H9 (cell line): ENCODE measurements around the gene SLC35A5. TPM values are rescaled to one million over a fixed set of nuclear protein-coding genes. Genes with fewer than 3 reads are reported as not detected.
A peak's percentile ranks its signal among the peaks of the same experiment; 100 is the strongest.

Experiments used
- DNase-seq: peaks from one replicate; pipeline ENCODE4 v3.0.0-alpha.2; 2017
- H2AFZ ChIP-seq: one replicate; pipeline ENCODE4 v1.6.1; 2013; ENCODE audit warnings: mild to moderate bottlenecking, low read length, control low read depth, moderate library complexity
- H2AK5ac ChIP-seq: 2 replicates; pipeline ENCODE4 v1.6.1; 2013; ENCODE audit warnings: low read length, control low read depth, mixed read lengths; ENCODE audit not compliant: insufficient read length
- H2BK120ac ChIP-seq: one replicate; pipeline ENCODE4 v1.6.1; 2013; ENCODE audit warnings: low read depth, mild to moderate bottlenecking, low read length, control low read depth, inconsistent platforms; ENCODE audit not compliant: poor library complexity, severe bottlenecking
- H2BK12ac ChIP-seq: 2 replicates; pipeline ENCODE4 v1.6.1; 2013; ENCODE audit warnings: low read length, control low read depth, mixed read lengths, low read depth; ENCODE audit not compliant: insufficient read length
- H2BK15ac ChIP-seq: 2 replicates; pipeline ENCODE4 v1.6.1; 2013; ENCODE audit warnings: low read depth, low read length, control low read depth
- H2BK20ac ChIP-seq: one replicate; pipeline ENCODE4 v1.6.1; 2013; ENCODE audit warnings: low read depth, mild to moderate bottlenecking, low read length, control low read depth, inconsistent platforms; ENCODE audit not compliant: poor library complexity, severe bottlenecking
- H2BK5ac ChIP-seq: 2 replicates; pipeline ENCODE4 v1.6.1; 2013; ENCODE audit warnings: low read length, control low read depth, mixed read lengths; ENCODE audit not compliant: insufficient read length
- H3K14ac ChIP-seq: 2 replicates; pipeline ENCODE4 v1.6.1; 2013; ENCODE audit warnings: low read length, control low read depth; ENCODE audit not compliant: insufficient read depth
- H3K18ac ChIP-seq: 2 replicates; pipeline ENCODE4 v1.6.1; 2013; ENCODE audit warnings: low read depth, mild to moderate bottlenecking, mixed read lengths, low read length, control low read depth; ENCODE audit not compliant: insufficient read length
- H3K23ac ChIP-seq: 2 replicates; pipeline ENCODE4 v1.6.1; 2013; ENCODE audit warnings: low read length, control low read depth, mixed read lengths, low read depth; ENCODE audit not compliant: insufficient read length
- H3K23me2 ChIP-seq: 2 replicates; pipeline ENCODE4 v1.6.1; 2013; ENCODE audit warnings: low read depth, mild to moderate bottlenecking, mixed read lengths, low read length, control low read depth; ENCODE audit not compliant: insufficient read length, poor library complexity, severe bottlenecking
- H3K27ac ChIP-seq: 2 replicates; pipeline ENCODE4 v1.5.1; 2013; ENCODE audit warnings: low read length, control low read depth, mixed read lengths, low read depth; ENCODE audit not compliant: insufficient read length
- H3K27me3 ChIP-seq: 2 replicates; pipeline ENCODE4 v1.6.1; 2013; ENCODE audit warnings: low read length, control low read depth, inconsistent platforms; ENCODE audit not compliant: insufficient read depth
- H3K4ac ChIP-seq: 2 replicates; pipeline ENCODE4 v1.6.1; 2013; ENCODE audit warnings: low read depth, mild to moderate bottlenecking, control low read depth, inconsistent platforms, low read length, moderate library complexity
- H3K4me1 ChIP-seq: 2 replicates; pipeline ENCODE4 v1.6.1; 2013; ENCODE audit warnings: low read length, control low read depth, inconsistent platforms; ENCODE audit not compliant: insufficient read depth
- H3K4me2 ChIP-seq: 2 replicates; pipeline ENCODE4 v1.6.1; 2013; ENCODE audit warnings: low read length, control low read depth, mixed read lengths; ENCODE audit not compliant: insufficient read length, insufficient read depth
- H3K56ac ChIP-seq: 2 replicates; pipeline ENCODE4 v1.6.1; 2013; ENCODE audit warnings: low read depth, mild to moderate bottlenecking, mixed read lengths, low read length, control low read depth; ENCODE audit not compliant: insufficient read length
- H3K79me1 ChIP-seq: 2 replicates; pipeline ENCODE4 v1.6.1; 2013; ENCODE audit warnings: low read depth, mild to moderate bottlenecking, moderate library complexity, low read length, control low read depth, inconsistent platforms; ENCODE audit not compliant: insufficient read depth, poor library complexity, severe bottlenecking
- H3K79me2 ChIP-seq: 2 replicates; pipeline ENCODE4 v1.6.1; 2013; ENCODE audit warnings: low read length, control low read depth, inconsistent platforms; ENCODE audit not compliant: insufficient read depth
- H3K9ac ChIP-seq: 2 replicates; pipeline ENCODE4 v1.6.1; 2013; ENCODE audit warnings: low read length, control low read depth, mixed read lengths; ENCODE audit not compliant: insufficient read length; ENCODE audit errors: extremely low read depth
- H3K9me3 ChIP-seq: one replicate; pipeline ENCODE4 v1.6.1; 2013; ENCODE audit warnings: low read depth, low read length, inconsistent platforms; ENCODE audit not compliant: control insufficient read depth
- H3T11ph ChIP-seq: one replicate; pipeline ENCODE4 v1.6.1; 2013; ENCODE audit warnings: mild to moderate bottlenecking, low read length, control low read depth, inconsistent platforms
- H4K20me1 ChIP-seq: one replicate; pipeline ENCODE4 v1.6.1; 2013; ENCODE audit not compliant: control insufficient read depth, insufficient read length, insufficient read depth
- H4K5ac ChIP-seq: 2 replicates; pipeline ENCODE4 v1.6.1; 2013; ENCODE audit warnings: low read depth, mild to moderate bottlenecking, mixed read lengths, low read length, control low read depth; ENCODE audit not compliant: insufficient read length
- H4K8ac ChIP-seq: replicated peaks from 2 replicates; pipeline ENCODE4 v1.6.1; 2013; ENCODE audit warnings: low read length, control low read depth, mixed read lengths, low read depth; ENCODE audit not compliant: insufficient read length
- H4K91ac ChIP-seq: 2 replicates; pipeline ENCODE4 v1.6.1; 2013; ENCODE audit warnings: low read depth, mild to moderate bottlenecking, moderate library complexity, mixed read lengths, low read length, control low read depth; ENCODE audit not compliant: insufficient read length
- H3K27ac Mint-ChIP-seq, 3 experiments: 2 replicates in 2 of 3; 3 replicates in 1 of 3; pipeline ENCODE4 v1.8.0; 2020 to 2021; ENCODE audit warnings: mixed read lengths in 3 of 3, mild to moderate bottlenecking in 1 of 3, moderate library complexity in 1 of 3
- H3K27me3 Mint-ChIP-seq: 2 replicates; pipeline ENCODE4 v1.8.0; 2021; ENCODE audit warnings: low read depth, mild to moderate bottlenecking, moderate library complexity, mixed read lengths
- H3K36me3 Mint-ChIP-seq, 3 experiments: 2 replicates in 2 of 3; 3 replicates in 1 of 3; pipeline ENCODE4 v1.8.0; 2020 to 2021; ENCODE audit warnings: low read depth in 3 of 3, mixed read lengths in 3 of 3; ENCODE audit not compliant: insufficient read depth in 1 of 3
- H3K4me1 Mint-ChIP-seq, 2 experiments: 2 replicates each; pipeline ENCODE4 v1.8.0; 2020; ENCODE audit warnings: mixed read lengths in 2 of 2
- H3K4me3 Mint-ChIP-seq, 2 experiments: 2 replicates in 1 of 2; 3 replicates in 1 of 2; pipeline ENCODE4 v1.8.0; 2020 to 2021; ENCODE audit warnings: mild to moderate bottlenecking in 2 of 2, mixed read lengths in 2 of 2, moderate library complexity in 1 of 2
- H3K9me3 Mint-ChIP-seq, 2 experiments: 2 replicates in 1 of 2; 3 replicates in 1 of 2; pipeline ENCODE4 v1.8.0; 2020; ENCODE audit warnings: mild to moderate bottlenecking in 2 of 2, mixed read lengths in 2 of 2, moderate library complexity in 1 of 2
- total RNA-seq: library from RNA; stranded (reverse); gene quantifications from 2 replicates; pipeline ENCODE4 v1.2.1, GENCODE V29; 2021
- TF ChIP-seq, protein P1 (sequence below): fragments of 200-600 bp; sonication (generic); conservative IDR thresholded peaks from 3 replicates; pipeline ENCODE4 v1.8.0; 2021; ENCODE audit warnings: antibody characterized with exemption, mild to moderate bottlenecking

The SLC35A5 gene
- total RNA-seq, 1 experiment from 2014 or later: 40.0 TPM

DNA sequence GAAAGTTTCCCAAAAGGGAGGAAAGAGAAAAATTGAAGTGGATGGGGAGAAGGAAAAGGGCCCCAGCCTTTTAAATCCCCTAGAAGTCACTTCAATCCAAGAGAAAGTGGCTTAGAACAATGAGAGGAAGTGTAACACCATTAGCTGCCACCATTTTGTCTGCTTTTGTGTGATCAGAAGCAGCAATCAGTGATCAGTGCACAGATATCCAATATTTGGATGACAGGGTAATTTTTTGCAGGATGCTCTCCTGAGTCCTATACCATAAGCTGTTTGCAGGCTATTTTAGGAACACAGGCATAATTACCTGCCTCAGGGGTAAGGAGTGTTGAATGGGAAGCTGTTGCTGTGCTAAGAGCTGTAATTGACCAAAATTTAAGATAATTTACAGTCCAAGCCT lies 31.4 kb downstream of the SLC35A5 start:
- peaks cover 3% of the 10 kb centered on the region for H3K4me1 ChIP-seq
- H3K23me2 ChIP-seq: no peaks in the 10 kb centered on the region
- no peak overlapping the region for H4K91ac ChIP-seq
- H3K4me2 ChIP-seq: no peak overlapping the region
- no peaks in the 10 kb centered on the region for H3K79me1 ChIP-seq
- H3K18ac ChIP-seq: no peak overlapping the region
- TF ChIP-seq, protein P1, sequence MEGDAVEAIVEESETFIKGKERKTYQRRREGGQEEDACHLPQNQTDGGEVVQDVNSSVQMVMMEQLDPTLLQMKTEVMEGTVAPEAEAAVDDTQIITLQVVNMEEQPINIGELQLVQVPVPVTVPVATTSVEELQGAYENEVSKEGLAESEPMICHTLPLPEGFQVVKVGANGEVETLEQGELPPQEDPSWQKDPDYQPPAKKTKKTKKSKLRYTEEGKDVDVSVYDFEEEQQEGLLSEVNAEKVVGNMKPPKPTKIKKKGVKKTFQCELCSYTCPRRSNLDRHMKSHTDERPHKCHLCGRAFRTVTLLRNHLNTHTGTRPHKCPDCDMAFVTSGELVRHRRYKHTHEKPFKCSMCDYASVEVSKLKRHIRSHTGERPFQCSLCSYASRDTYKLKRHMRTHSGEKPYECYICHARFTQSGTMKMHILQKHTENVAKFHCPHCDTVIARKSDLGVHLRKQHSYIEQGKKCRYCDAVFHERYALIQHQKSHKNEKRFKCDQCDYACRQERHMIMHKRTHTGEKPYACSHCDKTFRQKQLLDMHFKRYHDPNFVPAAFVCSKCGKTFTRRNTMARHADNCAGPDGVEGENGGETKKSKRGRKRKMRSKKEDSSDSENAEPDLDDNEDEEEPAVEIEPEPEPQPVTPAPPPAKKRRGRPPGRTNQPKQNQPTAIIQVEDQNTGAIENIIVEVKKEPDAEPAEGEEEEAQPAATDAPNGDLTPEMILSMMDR: no peak
- Mint-ChIP-seq H3K9me3 (no peaks in the 10 kb centered on the region), H3K27me3 (no peaks in the 10 kb centered on the region), H3K4me3 (no peak overlapping the region), H3K27ac (peak overlapping the region in 1 of 3 experiments; percentile 36; a peak in 1 of 7 replicates), H3K36me3 (peaks cover 0 to 4% (median 0%) of the 10 kb centered on the region in 3 experiments; a peak in 2 of 7 replicates), H3K4me1 (peaks cover 12 to 13% of the 10 kb centered on the region in 2 experiments)
- no peak overlapping the region for H3K56ac ChIP-seq
- no peak overlapping the region for H2BK120ac ChIP-seq
- DNase-seq: no peak
- H2BK20ac ChIP-seq: no peak overlapping the region
- H3K79me2 ChIP-seq: no peaks in the 10 kb centered on the region
- H4K5ac ChIP-seq: no peak overlapping the region
- no peak overlapping the region for H2BK5ac ChIP-seq
- no peak overlapping the region for H3K4ac ChIP-seq
- no peaks in the 10 kb centered on the region for H3K27me3 ChIP-seq
- no peak overlapping the region for H2AK5ac ChIP-seq
- H3K14ac ChIP-seq: no peak overlapping the region
- no peak overlapping the region for H2BK12ac ChIP-seq
- no peak overlapping the region for H2BK15ac ChIP-seq
- no peak overlapping the region for H3T11ph ChIP-seq
- H3K27ac ChIP-seq: peak overlapping the region; percentile 23
- no peak overlapping the region for H3K23ac ChIP-seq
- no peak overlapping the region for H4K8ac ChIP-seq
- no peak overlapping the region for H3K9ac ChIP-seq
- H3K9me3 ChIP-seq: no peaks in the 10 kb centered on the region
- H2AFZ ChIP-seq: no peak overlapping the region
- H4K20me1 ChIP-seq: no peaks in the 10 kb centered on the region
